RPMI7951 (cell line): Measurements from ENCODE around the gene ACSBG1. TPM values are rescaled to one million over a fixed set of nuclear protein-coding genes. Genes with fewer than 3 reads are reported as not detected.
A peak's percentile ranks its signal among the peaks of the same experiment; 100 is the strongest.

Experiments used
- DNase-seq: peaks from one replicate; pipeline ENCODE4 v3.0.0-alpha.2; 2012; ENCODE audit warnings: low read depth
- total RNA-seq: library from RNA; depleted of rRNA; stranded (reverse); fragments of >200 nt; shearing (Covaris generic); gene quantifications from 2 replicates; pipeline ENCODE4 v1.2.3, GENCODE V29; 2014; rRNA removed

The ACSBG1 gene, protein sequence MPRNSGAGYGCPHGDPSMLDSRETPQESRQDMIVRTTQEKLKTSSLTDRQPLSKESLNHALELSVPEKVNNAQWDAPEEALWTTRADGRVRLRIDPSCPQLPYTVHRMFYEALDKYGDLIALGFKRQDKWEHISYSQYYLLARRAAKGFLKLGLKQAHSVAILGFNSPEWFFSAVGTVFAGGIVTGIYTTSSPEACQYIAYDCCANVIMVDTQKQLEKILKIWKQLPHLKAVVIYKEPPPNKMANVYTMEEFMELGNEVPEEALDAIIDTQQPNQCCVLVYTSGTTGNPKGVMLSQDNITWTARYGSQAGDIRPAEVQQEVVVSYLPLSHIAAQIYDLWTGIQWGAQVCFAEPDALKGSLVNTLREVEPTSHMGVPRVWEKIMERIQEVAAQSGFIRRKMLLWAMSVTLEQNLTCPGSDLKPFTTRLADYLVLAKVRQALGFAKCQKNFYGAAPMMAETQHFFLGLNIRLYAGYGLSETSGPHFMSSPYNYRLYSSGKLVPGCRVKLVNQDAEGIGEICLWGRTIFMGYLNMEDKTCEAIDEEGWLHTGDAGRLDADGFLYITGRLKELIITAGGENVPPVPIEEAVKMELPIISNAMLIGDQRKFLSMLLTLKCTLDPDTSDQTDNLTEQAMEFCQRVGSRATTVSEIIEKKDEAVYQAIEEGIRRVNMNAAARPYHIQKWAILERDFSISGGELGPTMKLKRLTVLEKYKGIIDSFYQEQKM
- total RNA-seq = 0.24 and 0.49 TPM in 2 replicates

DNA sequence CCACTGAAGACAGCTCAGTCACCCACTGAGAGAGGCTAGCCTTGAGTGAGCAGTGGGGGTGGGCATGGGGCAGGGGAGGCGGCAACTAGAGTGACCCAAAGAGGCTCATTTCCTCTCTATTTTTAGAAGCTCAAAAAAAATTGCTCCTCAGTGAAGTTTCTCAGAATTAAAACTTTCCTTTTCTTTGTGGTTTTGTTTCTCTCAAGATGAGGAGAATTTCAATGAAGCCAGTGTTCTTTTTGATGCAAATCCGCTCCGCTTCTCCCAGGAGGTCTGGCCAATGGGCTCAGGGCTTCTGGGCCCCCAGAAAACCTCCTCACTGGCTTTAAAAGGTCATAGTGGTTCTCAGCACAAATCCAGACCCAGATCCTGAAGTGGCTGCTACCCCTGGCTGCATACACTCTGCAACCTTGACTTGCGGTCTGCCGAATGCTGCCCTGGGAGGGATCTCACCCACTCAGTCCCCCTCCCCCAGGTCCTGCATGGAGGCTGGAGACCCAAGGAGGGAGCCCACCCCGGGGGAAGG lies at the start of gene ACSBG1:
ACSBG1 (minus strand) TSS at position 51 of the 526 bp plus-strand sequence. CDS start 64 bp downstream, outside the sequence.
- no peak for DNase-seq

DNA sequence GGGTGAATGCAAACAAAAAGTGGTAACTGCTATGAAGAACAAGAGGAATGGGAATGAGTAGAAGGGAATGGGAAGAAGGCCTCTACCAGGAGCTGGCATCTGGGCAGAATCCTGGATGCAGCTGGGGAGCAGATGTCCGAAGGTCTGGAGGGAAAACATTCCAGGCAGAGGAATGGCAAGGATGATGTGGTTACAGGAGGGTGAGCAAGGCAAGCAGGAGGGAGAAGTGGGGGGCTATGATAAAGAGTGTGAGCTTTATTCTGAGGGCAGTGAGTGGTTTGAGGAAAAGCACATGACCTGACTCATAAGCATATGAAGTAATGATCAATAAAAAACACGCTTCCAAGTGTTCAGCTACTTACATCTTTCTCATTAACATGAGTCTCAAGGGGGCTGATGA lies 48.0 kb upstream of the ACSBG1 start:
- DNase-seq = no peak

DNA sequence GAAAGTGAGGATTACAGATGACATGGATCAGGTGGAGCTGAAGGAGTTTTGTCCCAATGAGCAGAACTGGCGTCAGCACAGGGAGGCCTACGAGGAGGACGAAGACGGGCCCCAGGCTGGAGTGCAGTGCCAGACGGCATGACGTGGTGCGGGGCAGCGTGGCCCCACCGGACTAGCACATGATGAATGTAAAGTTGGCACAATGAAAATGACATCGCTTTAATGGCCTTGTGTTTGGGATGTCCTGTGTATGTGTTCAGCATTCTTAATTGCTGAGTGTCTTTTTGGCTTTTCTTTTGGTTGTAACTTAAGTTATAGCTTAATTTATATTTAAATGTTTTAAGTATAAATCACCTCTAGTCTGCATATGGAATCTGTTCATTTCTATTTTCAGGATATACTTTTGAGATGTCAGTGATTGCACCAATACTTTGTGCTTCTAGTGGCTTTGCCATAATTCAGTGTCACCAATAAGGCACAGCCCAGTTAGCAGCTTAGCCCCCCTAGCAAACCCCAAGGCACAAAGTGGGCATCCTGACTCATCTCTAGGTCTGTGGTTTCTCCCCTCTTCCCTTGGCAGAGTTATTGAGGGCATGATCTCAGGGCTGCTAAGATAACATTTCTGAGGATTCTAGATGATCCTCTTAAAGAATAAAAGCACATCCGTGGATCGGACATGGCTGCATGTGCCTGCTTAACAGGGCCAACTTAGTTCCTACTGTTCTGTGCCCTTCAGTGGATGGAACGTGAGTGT lies 46.1 kb upstream of the ACSBG1 start:
- peak; percentile 23 for DNase-seq

DNA sequence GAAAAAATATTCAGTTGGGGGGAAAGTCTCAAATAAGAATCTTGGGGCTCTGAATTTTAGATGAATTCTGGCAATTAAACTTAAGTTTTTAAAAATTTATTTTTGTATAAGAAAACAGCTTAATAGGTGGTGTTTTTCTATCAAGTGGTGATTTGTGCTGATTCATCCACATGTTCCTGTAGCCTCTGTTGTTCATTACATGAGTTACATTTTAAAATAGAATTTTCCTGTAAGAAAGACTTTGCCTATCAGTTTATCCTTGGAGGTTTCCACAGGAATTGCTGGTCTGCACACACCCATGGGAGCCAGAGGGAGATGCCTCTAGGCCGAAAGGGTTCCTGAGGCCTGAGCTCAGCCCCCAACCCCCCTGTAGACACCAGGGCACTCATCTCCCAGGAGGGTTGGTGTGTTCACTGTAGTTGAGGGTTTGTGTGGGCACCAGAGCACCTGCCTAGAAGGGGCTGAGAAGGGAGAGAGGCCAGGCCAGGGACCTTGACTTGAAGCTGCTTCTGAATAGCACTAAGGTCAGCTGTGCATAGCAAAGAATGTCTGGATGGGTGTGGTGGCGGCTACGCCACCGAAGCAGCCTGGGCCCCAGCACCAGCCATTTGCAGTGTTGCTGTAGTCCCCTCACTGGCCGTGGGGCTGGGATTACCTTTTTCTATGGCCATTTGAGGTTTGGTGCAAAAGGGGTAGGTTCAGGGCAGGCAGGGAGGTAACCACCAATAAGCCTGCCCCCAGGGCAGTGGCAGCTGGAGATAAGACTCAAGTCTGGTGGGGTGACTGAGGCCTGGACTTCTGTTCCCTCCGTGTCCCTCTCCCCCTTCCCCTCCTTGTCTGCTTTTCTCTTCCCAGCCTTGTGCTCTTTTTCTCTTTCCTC lies 41.9 kb upstream of the ACSBG1 start:
- no peak for DNase-seq

DNA sequence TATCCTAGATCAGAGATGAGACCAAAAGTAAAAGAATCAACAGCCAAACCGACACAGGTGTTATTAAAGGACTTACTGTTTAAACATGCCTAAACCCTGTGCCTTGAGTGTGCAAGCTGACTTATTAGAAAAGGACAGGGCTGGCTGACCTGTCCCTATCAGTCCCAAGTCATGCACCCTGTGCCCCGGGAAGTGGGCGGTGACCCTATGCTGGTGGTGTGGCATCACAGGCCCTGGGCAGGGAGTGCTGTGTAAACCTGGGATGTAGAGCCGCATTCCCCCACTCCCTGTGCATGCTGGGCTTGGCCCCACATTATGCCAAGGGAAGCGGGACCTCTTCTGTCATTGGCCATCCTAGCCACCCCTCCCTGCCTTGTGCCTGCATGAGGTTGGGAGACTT lies 40.6 kb upstream of the ACSBG1 start:
- DNase-seq = no peak

DNA sequence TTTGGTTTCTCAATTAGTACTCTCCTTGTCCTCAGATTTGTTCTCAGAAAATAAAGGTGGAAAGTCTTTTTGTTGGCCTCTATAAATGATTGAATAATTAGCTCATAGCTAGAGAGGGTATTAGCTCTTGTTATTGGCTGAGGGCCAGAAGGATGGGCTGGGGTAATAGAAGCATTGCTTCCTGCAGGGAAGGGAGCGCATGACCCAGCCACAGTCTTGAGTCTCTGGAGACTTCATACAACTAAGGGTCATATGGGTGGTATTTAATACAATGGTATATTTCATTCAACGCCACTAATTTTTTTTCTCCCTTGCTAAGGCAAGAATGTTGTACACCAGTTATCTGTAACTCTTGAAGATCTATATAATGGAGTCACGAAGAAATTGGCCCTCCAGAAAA lies 38.4 kb upstream of the ACSBG1 start:
- no peak for DNase-seq

DNA sequence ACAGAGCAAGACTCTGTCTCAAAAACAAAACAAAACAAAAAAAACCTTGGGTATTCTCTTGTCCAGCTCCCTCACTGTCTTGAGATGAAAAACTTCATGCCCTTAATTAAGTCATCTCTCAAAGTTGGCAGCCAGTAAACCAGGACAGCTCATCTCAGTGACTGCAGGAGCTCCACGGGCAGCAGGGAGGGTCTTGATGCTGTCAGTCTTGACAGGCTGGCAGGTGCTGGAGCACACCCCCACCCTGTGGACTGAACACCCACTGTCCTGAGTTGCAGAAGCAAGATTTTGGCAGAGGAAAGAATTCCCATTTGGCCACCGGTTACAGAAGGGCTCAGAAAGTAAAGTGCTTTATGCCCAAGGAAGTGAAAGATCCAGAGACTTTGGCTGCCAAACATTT lies 38.0 kb upstream of the ACSBG1 start:
- DNase-seq = no peak

DNA sequence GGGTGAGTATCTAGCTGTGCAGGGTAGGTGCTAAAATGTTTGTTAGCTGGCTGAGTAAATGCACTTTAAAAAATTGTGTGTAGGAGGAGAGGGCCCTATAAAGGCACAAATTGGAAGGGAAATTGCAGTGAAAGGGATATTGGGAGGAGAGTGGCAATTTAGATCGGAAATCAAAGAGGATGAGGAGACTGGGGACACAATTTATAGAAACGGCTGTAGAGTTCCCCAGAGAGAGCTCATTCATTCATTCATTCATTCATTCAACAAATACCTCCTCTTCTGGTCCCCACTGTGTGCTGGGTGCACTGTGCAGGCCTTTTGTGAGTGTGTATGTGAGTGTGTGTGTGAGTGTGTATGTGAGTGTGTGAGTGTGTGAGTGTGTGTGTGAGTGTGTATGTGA lies 32.4 kb upstream of the ACSBG1 start:
- no peak for DNase-seq

DNA sequence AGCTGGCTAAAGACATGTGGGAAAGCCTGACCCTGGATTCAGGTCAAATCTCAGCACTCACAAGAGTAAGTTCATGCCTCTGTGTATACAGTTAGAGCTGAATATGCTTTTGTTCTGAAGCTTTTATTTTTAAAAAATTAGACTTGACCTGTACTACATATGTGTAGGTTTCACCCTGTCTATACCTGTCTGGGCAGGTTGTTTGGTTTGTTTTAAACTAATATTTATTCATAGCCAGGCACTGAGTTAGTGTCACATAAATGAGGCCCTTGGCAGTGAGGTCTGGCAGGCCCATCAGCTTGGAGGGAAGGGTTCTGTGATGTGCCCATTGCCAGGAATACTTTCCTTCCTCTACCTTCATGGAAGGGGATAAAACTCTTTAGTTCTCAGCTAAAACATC lies 31.9 kb upstream of the ACSBG1 start:
- no peak for DNase-seq

DNA sequence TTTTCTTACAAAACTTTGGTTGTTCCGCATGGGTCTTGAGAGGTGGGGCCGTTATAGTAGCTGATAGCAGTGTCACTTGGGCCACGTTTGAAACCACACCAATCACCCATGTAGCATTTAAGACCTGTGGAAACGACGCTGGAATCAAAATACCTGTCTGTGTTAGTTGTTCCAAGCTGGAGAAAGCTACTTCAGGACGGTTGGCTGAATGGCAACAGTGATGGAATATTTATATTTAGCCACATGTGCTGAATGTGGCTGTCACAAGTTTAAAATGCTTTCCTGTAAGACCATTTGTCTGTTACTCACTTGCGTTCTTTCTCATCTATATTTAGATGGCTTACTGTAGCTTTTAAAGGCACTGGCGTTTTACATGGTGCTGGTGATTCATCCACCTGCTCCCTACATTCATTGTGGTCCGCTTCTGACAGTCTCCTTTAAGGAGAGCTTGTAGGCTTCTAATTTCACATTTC lies 31.4 kb upstream of the ACSBG1 start:
- peak; percentile 77 for DNase-seq

DNA sequence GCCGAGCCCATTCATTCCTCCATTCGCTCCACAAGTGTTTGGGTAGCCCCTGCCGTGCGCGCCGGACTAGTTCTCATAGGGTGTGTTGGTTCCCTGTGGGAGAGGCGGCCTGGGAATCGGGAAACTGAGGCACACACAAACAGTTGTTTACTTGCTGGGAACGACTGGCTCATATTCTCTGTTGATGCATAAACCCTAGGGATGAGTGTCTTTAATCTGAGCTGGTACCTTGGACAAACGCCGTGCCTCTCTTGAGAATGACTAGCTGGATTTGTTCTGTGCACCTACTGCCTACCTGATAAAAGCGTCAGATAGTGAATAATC lies 30.7 kb upstream of the ACSBG1 start:
- no peak for DNase-seq

DNA sequence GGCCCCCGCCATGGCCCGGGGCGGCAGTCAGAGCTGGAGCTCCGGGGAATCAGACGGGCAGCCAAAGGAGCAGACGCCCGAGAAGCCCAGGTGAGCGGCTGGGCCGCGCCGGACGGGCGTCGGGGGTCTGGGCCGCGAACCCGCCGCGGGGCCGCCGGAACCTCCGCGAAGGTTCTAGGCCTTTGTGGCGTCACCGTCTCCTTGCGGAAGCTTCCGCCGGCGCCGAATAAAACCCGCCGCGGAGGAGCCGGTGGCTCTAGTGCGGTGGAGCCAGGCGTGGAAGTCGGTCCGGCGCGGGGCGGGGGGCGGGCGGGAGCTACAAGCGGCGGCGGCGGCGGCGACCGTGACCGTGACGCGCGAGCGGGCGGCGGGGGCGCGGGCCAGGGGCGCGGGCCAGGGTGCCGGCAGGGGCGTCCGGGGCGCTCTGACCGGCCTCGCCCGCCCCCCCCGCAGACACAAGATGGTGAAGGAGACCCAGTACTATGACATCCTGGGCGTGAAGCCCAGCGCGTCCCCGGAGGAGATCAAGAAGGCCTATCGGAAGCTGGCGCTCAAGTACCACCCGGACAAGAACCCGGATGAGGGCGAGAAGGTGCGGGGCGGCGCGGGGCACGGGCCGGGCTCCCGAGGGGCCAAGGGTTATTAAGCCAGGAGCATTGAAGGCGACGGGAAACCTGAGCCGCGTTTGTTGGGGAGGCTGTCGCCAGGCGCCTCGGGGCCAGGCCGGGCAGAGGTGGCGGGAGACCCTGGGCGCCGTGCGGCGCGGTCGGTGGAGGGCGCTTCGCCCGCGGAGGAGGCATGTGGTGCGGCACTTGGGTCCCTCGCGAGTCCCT lies 30.2 kb upstream of the ACSBG1 start, which contains the start of gene DNAJA4:
DNAJA4 (plus strand) TSS at position 259 of the 833 bp plus-strand sequence; CDS start at position 461, 202 bp downstream.
- peak; percentile 20 for DNase-seq

DNA sequence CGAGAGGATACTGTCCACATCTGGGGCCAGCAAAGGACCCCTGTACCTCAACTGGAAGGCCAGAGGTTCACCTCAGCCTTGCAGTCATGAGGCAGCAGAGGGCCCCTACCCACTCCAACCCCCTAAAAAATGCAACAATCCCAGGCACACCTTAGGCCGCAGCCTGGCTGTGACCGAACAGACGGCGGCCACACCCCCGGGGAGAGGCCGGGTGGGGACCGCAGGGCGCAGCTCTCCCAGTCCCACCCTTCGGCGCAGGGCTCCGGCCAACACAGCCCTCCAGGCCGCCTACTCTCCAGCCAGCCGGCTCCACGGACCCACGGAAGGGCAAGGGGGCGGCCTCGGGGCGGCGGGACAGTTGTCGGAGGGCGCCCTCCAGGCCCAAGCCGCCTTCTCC lies 29.5 kb upstream of the ACSBG1 start:
- no peak for DNase-seq

DNA sequence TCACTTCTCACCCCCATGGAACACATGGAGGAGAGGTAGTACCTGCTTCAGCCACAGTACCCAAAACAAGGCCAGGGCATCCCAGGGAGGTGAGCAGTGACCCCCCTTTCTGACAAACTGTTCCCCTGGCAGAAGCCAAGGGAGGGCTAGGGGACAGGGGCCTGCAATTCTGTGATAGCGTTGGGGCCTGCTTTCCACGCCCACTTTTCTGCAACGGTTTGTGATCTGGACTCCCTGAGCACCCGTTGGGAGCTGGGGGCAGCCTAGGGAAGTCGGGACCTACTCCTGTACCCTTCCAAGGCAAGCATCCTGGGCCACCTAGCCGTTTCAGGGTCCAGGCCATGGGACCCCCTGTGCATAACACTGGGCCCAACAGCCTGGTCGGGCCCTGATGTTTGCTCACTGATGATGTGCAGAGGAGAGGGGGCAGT lies 29.0 kb upstream of the ACSBG1 start:
- DNase-seq = no peak

DNA sequence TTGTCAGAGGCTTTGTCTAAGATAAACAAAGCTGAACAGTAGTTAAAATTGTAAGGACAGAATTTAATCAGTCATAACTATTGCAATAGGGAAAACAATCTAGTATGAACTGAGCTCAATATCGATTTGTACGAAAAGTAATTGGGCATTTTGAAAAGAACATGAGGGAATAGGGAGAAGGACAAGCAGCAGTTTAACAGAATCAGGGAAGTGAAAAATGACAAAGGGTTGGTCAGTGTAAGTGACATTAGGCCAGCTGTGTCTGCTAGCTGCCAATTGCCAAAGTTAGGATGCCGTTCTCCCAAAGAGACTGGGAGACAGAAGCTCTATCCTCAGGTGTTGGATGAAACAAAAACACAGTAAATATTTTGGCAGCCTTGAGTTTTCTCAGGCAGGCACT lies 26.7 kb upstream of the ACSBG1 start:
- no peak for DNase-seq

DNA sequence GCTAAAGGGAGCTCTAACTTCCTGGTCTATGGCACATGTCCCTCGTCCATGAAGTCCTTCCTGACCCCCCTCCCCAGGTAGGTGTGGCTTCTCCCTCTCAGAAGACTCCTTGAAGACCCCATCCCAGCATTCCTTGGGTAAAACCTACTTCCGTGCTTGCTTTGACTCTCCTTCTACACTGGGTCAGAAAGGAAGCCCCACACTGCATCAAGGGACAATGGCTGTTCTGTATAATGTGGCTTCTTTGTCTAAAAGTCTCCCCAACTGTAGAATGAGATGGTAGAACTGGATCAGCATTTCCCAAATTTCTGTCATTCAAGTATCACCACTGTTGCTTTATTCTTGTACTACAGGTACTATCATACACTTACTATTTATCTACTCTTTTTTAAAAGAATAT lies 26.1 kb upstream of the ACSBG1 start:
- no peak for DNase-seq

DNA sequence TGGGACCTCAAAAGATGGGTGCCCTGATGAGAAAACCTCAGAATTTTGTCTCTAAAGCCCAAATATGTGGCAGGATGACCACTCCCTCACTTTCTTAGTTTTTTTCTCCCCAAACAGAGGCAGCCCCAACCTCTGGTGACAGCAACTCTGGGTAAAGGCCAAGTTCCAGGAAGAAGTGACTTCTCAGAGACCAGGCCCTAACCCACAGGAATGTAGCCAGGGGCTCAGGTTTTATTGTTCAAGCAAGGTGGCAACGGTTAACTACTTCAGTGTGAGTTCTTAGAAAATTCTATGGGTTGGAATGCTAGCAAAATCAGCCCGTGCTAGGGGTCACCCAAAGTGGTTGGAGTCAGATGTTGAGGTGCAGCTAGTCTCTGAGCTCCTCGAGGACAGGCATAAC lies 24.9 kb upstream of the ACSBG1 start:
- DNase-seq = no peak

DNA sequence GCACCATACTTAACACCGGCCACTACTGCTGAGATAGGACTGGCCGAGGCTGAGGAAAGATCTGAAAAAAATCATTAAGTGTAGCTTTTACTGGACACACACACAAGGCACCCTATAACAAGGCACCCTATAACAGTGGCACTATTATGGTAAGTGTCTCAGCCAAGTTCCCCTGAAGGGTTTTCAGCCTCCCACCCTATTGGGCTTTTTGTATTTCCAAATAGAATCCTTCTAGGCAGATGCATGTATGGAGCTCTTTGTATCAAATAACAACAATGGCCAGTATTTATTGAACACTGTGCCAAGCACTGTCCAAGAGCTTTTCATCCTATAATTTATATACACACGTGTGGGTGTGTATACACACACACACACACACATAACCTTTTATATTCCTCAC lies 23.3 kb upstream of the ACSBG1 start:
- DNase-seq = peak; percentile 14

DNA sequence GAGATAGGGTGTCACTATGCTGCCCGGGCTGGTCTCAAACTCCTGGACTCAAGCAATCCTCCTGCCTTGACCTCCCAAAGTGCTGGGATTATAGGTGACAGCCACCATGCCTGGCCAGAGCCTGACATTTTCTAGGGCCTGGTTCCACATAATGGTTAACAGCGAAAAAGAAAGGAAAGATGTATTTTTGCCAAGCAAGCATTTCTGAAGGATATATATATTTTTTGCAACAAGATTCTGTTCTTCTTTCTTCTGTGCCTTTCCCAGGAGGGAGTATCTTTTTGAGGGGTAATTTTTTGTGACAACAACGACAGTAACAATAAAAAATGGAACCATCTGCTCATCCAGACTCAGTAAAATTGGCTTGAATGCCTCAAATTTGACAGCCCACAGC lies 21.7 kb upstream of the ACSBG1 start:
- no peak for DNase-seq

DNA sequence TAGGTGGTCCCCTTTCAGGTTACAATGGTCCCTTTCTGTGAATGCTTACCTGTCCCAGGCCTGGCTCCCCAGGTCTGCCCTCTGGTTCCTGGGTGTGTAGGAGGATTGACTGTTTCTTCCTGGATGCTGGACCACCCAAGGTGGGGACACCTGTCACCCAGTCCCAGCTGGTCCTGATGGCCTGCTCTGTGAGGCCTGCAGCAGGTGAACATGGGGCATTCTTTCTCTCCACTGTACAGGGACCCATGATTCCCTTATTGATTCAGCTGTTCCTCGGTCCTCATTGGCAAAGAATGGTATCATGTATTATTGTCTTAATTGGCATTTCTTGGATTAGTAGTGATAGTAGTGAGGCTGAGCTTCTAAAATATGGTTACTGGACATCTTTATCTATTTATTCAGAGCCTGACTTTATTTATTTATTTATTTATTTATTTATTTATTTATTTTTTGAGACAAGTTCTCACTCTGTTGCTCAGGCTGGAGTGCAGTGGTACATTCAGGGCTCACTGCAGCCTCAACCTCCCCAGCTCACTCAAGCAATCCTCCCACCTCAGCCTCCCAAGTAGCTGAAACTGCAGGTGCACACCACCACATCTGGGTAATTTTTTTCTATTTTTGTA lies 21.2 kb upstream of the ACSBG1 start:
- DNase-seq = no peak
